GM12878 (cell line): ENCODE data around the gene ALOX12. TPM values are rescaled to one million over a fixed set of nuclear protein-coding genes. Genes with fewer than 3 reads are reported as not detected.
A peak's percentile ranks its signal among the peaks of the same experiment; 100 is the strongest.

Experiments used
- ATAC-seq: fragments of 200-7000 bp; cut with Tn5 transposase; 3 replicates; pipeline ENCODE4 v1.9.1; 2020; ENCODE audit warnings: mild to moderate bottlenecking, moderate library complexity
- BruUV-seq: library from RNA; stranded (reverse); fragments of 400-500 nt; replicated peaks from 2 replicates; lab custom pipeline; 2021; lab: Mats Ljungman, UMichigan
- CTCF ChIA-PET: fragments of 300-600 bp; sonication (Branson Sonifier 250); formaldehyde crosslinking; extraction: SDS; loops from one replicate; lab custom pipeline; 2021; ENCODE audit warnings: inconsistent platforms; lab: Yijun Ruan, JAX
- POLR2A ChIA-PET: fragments of 350-600 bp; formaldehyde crosslinking; extraction: SDS; loops from one replicate; lab custom pipeline; 2021; ENCODE audit warnings: inconsistent platforms; lab: Charles Lee
- RAD21 ChIA-PET: fragments of 300-600 bp; sonication (Branson Sonifier 250); formaldehyde crosslinking; loops from one replicate; lab custom pipeline; 2023; ENCODE audit warnings: antibody characterized with exemption; ENCODE audit not compliant: unreplicated experiment; lab: Charles Lee
- SMC1A ChIA-PET: fragments of 300-600 bp; sonication (Branson Sonifier 250); formaldehyde crosslinking; loops from one replicate; lab custom pipeline; 2023; ENCODE audit not compliant: unreplicated experiment, uncharacterized antibody; lab: Charles Lee
- DNase-seq: peaks from one replicate; pipeline ENCODE4 v3.0.0-alpha.2; 2011; ENCODE audit warnings: low read depth, low spot score
- FAIRE-seq: peaks from 3 replicates; lab custom pipeline; 2011; peaks lifted over from hg19 to GRCh38; lab: Jason Lieb, UNC
- H2AFZ ChIP-seq: 2 replicates; pipeline ENCODE4 v1.6.0; 2011; ENCODE audit warnings: low read depth, low read length, control low read depth; ENCODE audit not compliant: control insufficient read depth
- H3K27ac ChIP-seq: 2 replicates; pipeline ENCODE4 v1.5.1; 2011; ENCODE audit warnings: control low read depth; ENCODE audit not compliant: control insufficient read depth, insufficient read depth
- H3K27me3 ChIP-seq, 2 experiments: replicated peaks in 1 of 2; 2 replicates each; pipeline versions ENCODE4 v1.6.0 to v1.6.1; 2011; ENCODE audit warnings: low read length in 1 of 2; ENCODE audit not compliant: control insufficient read depth in 2 of 2, insufficient read depth in 2 of 2
- H3K36me3 ChIP-seq, 2 experiments: 2 replicates each; pipeline ENCODE4 v1.5.1; 2011; ENCODE audit warnings: low read length in 1 of 2; ENCODE audit not compliant: control insufficient read depth in 2 of 2, insufficient read depth in 2 of 2
- H3K4me1 ChIP-seq: 2 replicates; pipeline ENCODE4 v1.6.1; 2011; ENCODE audit warnings: mild to moderate bottlenecking, low read length, moderate library complexity, mixed read lengths; ENCODE audit not compliant: control insufficient read depth, insufficient read depth
- H3K4me2 ChIP-seq: 2 replicates; pipeline ENCODE4 v1.6.0; 2011; ENCODE audit warnings: control low read depth; ENCODE audit not compliant: control insufficient read depth, insufficient read depth
- H3K4me3 ChIP-seq: fragments of 200-600 bp; sonication (generic); 2 replicates; pipeline ENCODE4 v1.5.1; 2016
- H3K79me2 ChIP-seq: 2 replicates; pipeline ENCODE4 v1.6.0; 2011; ENCODE audit warnings: low read length; ENCODE audit not compliant: control insufficient read depth, insufficient read depth
- H3K9ac ChIP-seq: 2 replicates; pipeline ENCODE4 v1.8.0; 2011; ENCODE audit warnings: low read length, control low read depth, mixed read lengths; ENCODE audit not compliant: control insufficient read depth, insufficient read depth
- H3K9me3 ChIP-seq: replicated peaks from 3 replicates; pipeline ENCODE4 v1.5.1; 2011; ENCODE audit warnings: mild to moderate bottlenecking, low read length; ENCODE audit not compliant: control insufficient read depth, insufficient read depth
- H4K20me1 ChIP-seq: 2 replicates; pipeline ENCODE4 v1.6.0; 2011; ENCODE audit not compliant: control insufficient read depth, insufficient read depth
- NR2F1 ChIP-seq: fragments of 450-650 bp; conservative IDR thresholded peaks from 2 replicates; pipeline ENCODE4 v1.6.1; 2017; ENCODE audit warnings: mild to moderate bottlenecking
- TBL1XR1 ChIP-seq: IDR thresholded peaks from 2 replicates; pipeline ENCODE4 v1.6.1; 2012; ENCODE audit warnings: low read depth, low read length, improper control_type of control experiment
- TCF12 ChIP-seq: IDR thresholded peaks from 2 replicates; pipeline ENCODE4 v1.6.1; 2011; ENCODE audit warnings: low read depth, mild to moderate bottlenecking, low read length
- WGBS: methylation state at CpG from one replicate; pipeline ENCODE4 v1.1.6; 2016; ENCODE audit warnings: low lambda C conversion rate; ENCODE audit not compliant: insufficient replicate concordance, insufficient coverage; ENCODE audit errors: missing lambda C conversion rate; 5-methylcytosine and 5-hydroxymethylcytosine counted together
- in situ Hi-C: fragments of 300-500 bp; cut with MboI; formaldehyde crosslinking; loops from 9 replicates; pipeline ENCODE4 v1.14.3; 2018; ENCODE audit warnings: mixed read lengths
- intact Hi-C: fragments of 100-400 bp; cut with micrococcal nuclease; formaldehyde crosslinking; loops from one replicate; pipeline ENCODE4 v1.14.2; 2022; ENCODE audit not compliant: unreplicated experiment
- polyA plus RNA-seq, 11 experiments: library from polyadenylated mRNA; depleted of rRNA in 4 of 11; unstranded in 6 of 11; stranded (reverse) in 5 of 11; fragments of >200 nt; fragmentation: Nextera tagmentation in 4 of 11; fragmentation: Illumina TruSeq in 1 of 11; extraction: Ambion mirVana in 4 of 11; extraction: Trizol in 1 of 11; gene quantifications; 1 replicate in 1 of 11; 2 replicates in 10 of 11; pipeline versions ENCODE4 v1.2.1 to v1.2.3, GENCODE V29; 2011 to 2016; ENCODE audit warnings: inconsistent platforms in 2 of 11, missing spikeins in 2 of 11, low read depth in 1 of 11
- total RNA-seq, 4 experiments: library from RNA; depleted of rRNA in 3 of 4; stranded (reverse); fragments of >200 nt in 3 of 4; fragmentation: Illumina TruSeq in 1 of 4; extraction: Trizol in 1 of 4; gene quantifications; 2 replicates each; pipeline versions ENCODE4 v1.2.1 to v1.2.3, GENCODE V29; 2013 to 2021
- TF ChIP-seq, protein P1 (sequence below): fragments of 450-650 bp; IDR thresholded peaks from 2 replicates; pipeline ENCODE4 v1.6.1; 2017; ENCODE audit warnings: mild to moderate bottlenecking, moderate library complexity

Gene ALOX12
- total and polyA plus RNA-seq, 10 of the 15 experiments (the other 5 are each of a cell fraction or from before 2014, with no cell fraction given): 0.23 to 0.82 (median 0.58) TPM; not detected in 6

DNA sequence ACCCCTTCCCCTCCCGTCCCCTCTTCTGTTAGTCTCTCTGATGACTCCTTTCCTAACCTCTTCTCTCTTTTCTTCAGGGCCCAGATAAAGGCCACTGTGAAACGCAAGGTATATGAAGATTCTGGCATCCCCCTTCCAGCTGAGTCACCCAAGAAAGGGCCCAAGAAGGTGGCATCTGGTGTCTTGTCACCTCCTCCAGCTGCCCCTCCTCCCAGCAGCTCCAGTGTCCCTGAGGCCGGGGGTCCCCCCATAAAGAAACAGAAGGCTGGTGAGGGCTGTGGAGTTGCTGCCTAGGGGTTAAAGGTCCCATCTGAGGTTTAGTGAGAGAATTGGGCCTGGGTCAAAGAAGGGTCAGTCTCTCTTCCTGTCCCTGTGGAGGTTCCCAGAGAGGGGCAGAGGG, 20.6 kb downstream of the ALOX12 start:
- H3K36me3 ChIP-seq: peaks cover 0 to 4% of the 10 kb centered on the region in 2 experiments; a peak in 2 of 4 replicates
- BruUV-seq: no TSS peak
- DNase-seq (no peak), ATAC-seq (no peak), FAIRE-seq (no peak)
- 64% methylated on average over 3 of the region's 3 CpGs for WGBS
- CTCF ChIA-PET: interaction anchor here (0.6 to 8.8 kb wide), 10 partner anchors 9 to 1790 kb away, joined by 3 to 167 read pairs (median 4); partner anchors contain the start of gene RNASEK
- no peak overlapping the region for H2AFZ ChIP-seq
- H3K9ac ChIP-seq: peak overlapping the region; percentile 96
- H3K4me1 ChIP-seq: peaks cover 27% of the 10 kb centered on the region
- no peaks in the 10 kb centered on the region for H4K20me1 ChIP-seq
- H3K27me3 ChIP-seq: no peaks in the 10 kb centered on the region
- peak overlapping the region; percentile 65 for H3K4me3 ChIP-seq
- POLR2A ChIA-PET: interaction anchor here (0.5 to 3.0 kb wide), 10 partner anchors 7 to 1359 kb away, joined by 3 to 18 read pairs (median 5); partner anchors contain the start of gene SLC16A13
- H3K79me2 ChIP-seq: peaks cover 47% of the 10 kb centered on the region
- intact Hi-C loops (loop anchor here (10.0 kb wide), 1 partner anchor 262 kb away; the partner anchor contains the start of gene XAF1), in situ Hi-C loops (no loop called here)
- no peaks in the 10 kb centered on the region for H3K9me3 ChIP-seq
- H3K4me2 ChIP-seq: peak overlapping the region; percentile 89
- TF ChIP-seq NR2F1 (0 out of 2 replicates have a peak, but pooled peaks have one; percentile 17), TBL1XR1 (no peak)
- SMC1A ChIA-PET: interaction anchor here (0.6 to 2.5 kb wide), 7 partner anchors 12 to 282 kb away, joined by 3 to 10 read pairs (median 3); partner anchors contain the start of gene SLC16A13
- peak overlapping the region; percentile 100 for H3K27ac ChIP-seq
- RAD21 ChIA-PET: interaction anchor here (0.9 to 1.9 kb wide), 2 partner anchors 22 to 106 kb away, joined by 4 to 8 read pairs; no protein-coding TSS in a partner anchor

DNA sequence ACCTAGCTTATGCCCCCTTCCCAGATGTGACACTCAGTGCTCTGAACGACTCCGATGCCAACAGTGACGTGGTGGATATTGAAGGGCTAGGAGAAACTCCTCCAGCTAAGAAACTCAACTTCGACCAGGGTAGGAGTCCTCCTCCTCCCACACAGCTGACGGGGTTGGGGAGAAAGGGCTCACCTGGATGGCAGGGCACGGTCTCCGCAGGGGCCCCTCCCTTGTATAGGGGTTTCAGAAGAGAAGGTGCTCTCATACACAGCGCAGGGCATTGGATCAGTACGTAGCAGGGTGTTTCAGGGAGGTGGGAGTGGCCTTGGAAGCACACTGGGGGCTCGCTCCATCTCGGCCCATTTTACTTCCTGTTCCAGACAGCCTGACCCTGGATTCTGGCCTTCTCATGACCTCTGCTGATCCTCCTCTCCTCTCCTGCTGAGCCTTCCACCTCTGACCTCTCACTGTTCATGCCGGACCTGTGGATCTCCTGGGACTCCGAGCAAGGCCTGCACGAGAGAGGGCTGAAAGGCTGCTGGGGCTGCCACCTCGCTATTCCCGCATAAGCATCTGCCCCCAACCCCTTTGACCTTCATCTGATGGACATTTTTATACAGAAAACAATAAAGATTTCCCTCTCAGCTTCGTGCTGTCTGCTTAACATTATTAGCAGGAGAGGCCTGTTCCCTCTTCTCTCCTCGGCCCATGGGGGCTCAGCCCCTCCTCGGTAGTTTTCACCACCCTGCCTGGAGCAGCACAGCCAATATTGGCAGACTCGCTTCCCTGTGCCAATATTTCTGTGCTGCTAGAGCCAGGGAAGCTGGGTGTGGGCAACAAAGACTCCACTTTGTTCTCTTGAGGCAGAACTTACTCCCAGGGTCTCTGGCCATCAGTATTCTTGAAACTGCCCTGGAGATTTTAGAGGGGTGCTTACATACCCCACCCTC, 21.3 kb downstream of the ALOX12 start:
- CTCF ChIA-PET: interaction anchor here (0.6 to 8.8 kb wide), 7 partner anchors 9 to 1789 kb away, joined by 3 to 167 read pairs (median 4); partner anchors contain the start of gene RNASEK
- FAIRE-seq: no peak
- intact Hi-C loops: loop anchor here (10.0 kb wide), 1 partner anchor 262 kb away; the partner anchor contains the start of gene XAF1
- peaks cover 31% of the 10 kb centered on the region for H3K4me1 ChIP-seq
- H3K9me3 ChIP-seq: no peaks in the 10 kb centered on the region
- no peak overlapping the region for H3K4me3 ChIP-seq
- 92% methylated on average over 20 of the region's 20 CpGs for WGBS
- H3K36me3 ChIP-seq: peaks cover 0 to 4% of the 10 kb centered on the region in 2 experiments; a peak in 2 of 4 replicates
- RAD21 ChIA-PET: no interaction called here
- H3K4me2 ChIP-seq: peak overlapping the region; percentile 89; the same call in 1 of the 2 replicates
- POLR2A ChIA-PET: interaction anchor here (0.5 to 3.0 kb wide), 4 partner anchors 18 to 197 kb away, joined by 5 to 18 read pairs (median 7); partner anchors contain the start of gene SLC16A13
- H3K9ac ChIP-seq: no peak overlapping the region; the same call in 1 of the 2 replicates
- no peaks in the 10 kb centered on the region for H3K27me3 ChIP-seq
- SMC1A ChIA-PET: interaction anchor here (0.6 to 2.5 kb wide), 8 partner anchors 12 to 281 kb away, joined by 3 to 10 read pairs (median 3); partner anchors contain the start of gene SLC16A13
- TF ChIP-seq TCF12: no peak
- TF ChIP-seq, protein P1, sequence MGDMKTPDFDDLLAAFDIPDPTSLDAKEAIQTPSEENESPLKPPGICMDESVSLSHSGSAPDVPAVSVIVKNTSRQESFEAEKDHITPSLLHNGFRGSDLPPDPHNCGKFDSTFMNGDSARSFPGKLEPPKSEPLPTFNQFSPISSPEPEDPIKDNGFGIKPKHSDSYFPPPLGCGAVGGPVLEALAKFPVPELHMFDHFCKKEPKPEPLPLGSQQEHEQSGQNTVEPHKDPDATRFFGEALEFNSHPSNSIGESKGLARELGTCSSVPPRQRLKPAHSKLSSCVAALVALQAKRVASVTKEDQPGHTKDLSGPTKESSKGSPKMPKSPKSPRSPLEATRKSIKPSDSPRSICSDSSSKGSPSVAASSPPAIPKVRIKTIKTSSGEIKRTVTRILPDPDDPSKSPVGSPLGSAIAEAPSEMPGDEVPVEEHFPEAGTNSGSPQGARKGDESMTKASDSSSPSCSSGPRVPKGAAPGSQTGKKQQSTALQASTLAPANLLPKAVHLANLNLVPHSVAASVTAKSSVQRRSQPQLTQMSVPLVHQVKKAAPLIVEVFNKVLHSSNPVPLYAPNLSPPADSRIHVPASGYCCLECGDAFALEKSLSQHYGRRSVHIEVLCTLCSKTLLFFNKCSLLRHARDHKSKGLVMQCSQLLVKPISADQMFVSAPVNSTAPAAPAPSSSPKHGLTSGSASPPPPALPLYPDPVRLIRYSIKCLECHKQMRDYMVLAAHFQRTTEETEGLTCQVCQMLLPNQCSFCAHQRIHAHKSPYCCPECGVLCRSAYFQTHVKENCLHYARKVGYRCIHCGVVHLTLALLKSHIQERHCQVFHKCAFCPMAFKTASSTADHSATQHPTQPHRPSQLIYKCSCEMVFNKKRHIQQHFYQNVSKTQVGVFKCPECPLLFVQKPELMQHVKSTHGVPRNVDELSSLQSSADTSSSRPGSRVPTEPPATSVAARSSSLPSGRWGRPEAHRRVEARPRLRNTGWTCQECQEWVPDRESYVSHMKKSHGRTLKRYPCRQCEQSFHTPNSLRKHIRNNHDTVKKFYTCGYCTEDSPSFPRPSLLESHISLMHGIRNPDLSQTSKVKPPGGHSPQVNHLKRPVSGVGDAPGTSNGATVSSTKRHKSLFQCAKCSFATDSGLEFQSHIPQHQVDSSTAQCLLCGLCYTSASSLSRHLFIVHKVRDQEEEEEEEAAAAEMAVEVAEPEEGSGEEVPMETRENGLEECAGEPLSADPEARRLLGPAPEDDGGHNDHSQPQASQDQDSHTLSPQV: no peak
- TF ChIP-seq, all 136 proteins: peak for 0
- no peaks in the 10 kb centered on the region for H4K20me1 ChIP-seq
- DNase-seq (no peak), ATAC-seq (no peak)
- no TSS peak for BruUV-seq
- no peak overlapping the region for H2AFZ ChIP-seq
- H3K79me2 ChIP-seq: peaks cover 40% of the 10 kb centered on the region
- peak overlapping the region; percentile 100; the same call in 1 of the 2 replicates for H3K27ac ChIP-seq
- in situ Hi-C loops: no loop called here
